ENCODE data around the gene TGFB3.

- TF ChIP-seq SSRP1 (CRISPR knock-in tag; IDR thresholded peaks at IDR 0.05) (no peak), ATF4 (CRISPR knock-in tag; IDR thresholded peaks at IDR 0.05) (no peak), NFIC (IDR thresholded peaks at IDR 0.05; ENCODE audit: low read length) (no peak), PCBP1 (IDR thresholded peaks at IDR 0.05; ENCODE audit: borderline replicate concordance, low read depth, low read length) (no peak), YY1 (IDR thresholded peaks at IDR 0.05; ENCODE audit: insufficient read depth, insufficient replicate concordance, low read depth, low read length) (no peak), NFIB (CRISPR knock-in tag; IDR thresholded peaks at IDR 0.05; ENCODE audit: borderline replicate concordance) (no peak)
These were observed 55.2 kb downstream of the TGFB3 start for GRCh38 chr14:75926431-75927115.
